Stimulated activated naive CD4-positive, alpha-beta T cell (primary cell): ENCODE data around the gene CACNB4.
A peak's percentile ranks its signal among the peaks of the same experiment; 100 is the strongest.
"Not testable (repeated sequence)": the region's sequence is repeated elsewhere in the genome, so short reads cannot be mapped to it uniquely, and the experiment has no call there.

Experiments used
- DNase-seq, 6 experiments: peaks; one replicate each; lab custom pipeline; 2025; lab: John Stamatoyannopoulos, UW

CACNB4 gene

GRCh38 chr2:151823651-151824050 lies 275.2 kb downstream of the CACNB4 start:
- DNase-seq = no peak

- DNase-seq = no peak
These were observed 278.9 kb downstream of the CACNB4 start for GRCh38 chr2:151819920-151820319.

GRCh38 chr2:151817929-151818328 lies 280.9 kb downstream of the CACNB4 start:
- no peak for DNase-seq

GRCh38 chr2:151816843-151817242 lies 282.0 kb downstream of the CACNB4 start:
- no peak for DNase-seq

GRCh38 chr2:151815821-151816489 lies 282.9 kb downstream of the CACNB4 start:
- DNase-seq = no peak

GRCh38 chr2:151810489-151810888 lies 288.4 kb downstream of the CACNB4 start:
- DNase-seq = no peak

GRCh38 chr2:151809073-151809383 lies 289.8 kb downstream of the CACNB4 start:
- no peak for DNase-seq

- DNase-seq = peak in 3 of 6 experiments; percentile 17 to 39 (median 38)
These were observed 290.4 kb downstream of the CACNB4 start for GRCh38 chr2:151808258-151809072.

- DNase-seq = no peak
These were observed 292.9 kb downstream of the CACNB4 start for GRCh38 chr2:151805961-151806360.

- no peak for DNase-seq
These were observed 293.5 kb downstream of the CACNB4 start for GRCh38 chr2:151805343-151805742.

- no peak for DNase-seq
These were observed 295.0 kb downstream of the CACNB4 start for GRCh38 chr2:151803811-151804210.

GRCh38 chr2:151802315-151802714 lies 296.5 kb downstream of the CACNB4 start:
- no peak for DNase-seq

- no peak for DNase-seq
These were observed 299.0 kb downstream of the CACNB4 start for GRCh38 chr2:151799886-151800292.

GRCh38 chr2:151796774-151797173 lies 302.1 kb downstream of the CACNB4 start:
- no peak for DNase-seq

- DNase-seq = no peak
These were observed 303.1 kb downstream of the CACNB4 start for GRCh38 chr2:151795646-151796240.

- DNase-seq = not testable (repeated sequence)
These were observed 304.4 kb downstream of the CACNB4 start for GRCh38 chr2:151794422-151794821.

- no peak for DNase-seq
These were observed 305.7 kb downstream of the CACNB4 start for GRCh38 chr2:151793123-151793522.

GRCh38 chr2:151792589-151792988 lies 306.3 kb downstream of the CACNB4 start:
- DNase-seq = no peak

GRCh38 chr2:151791545-151791944 lies 307.3 kb downstream of the CACNB4 start:
- DNase-seq = no peak

GRCh38 chr2:151790689-151791088 lies 308.2 kb downstream of the CACNB4 start:
- no peak for DNase-seq

- no peak for DNase-seq
These were observed 309.6 kb downstream of the CACNB4 start for GRCh38 chr2:151789055-151789834.

GRCh38 chr2:151786483-151786882 lies 312.4 kb downstream of the CACNB4 start:
- no peak for DNase-seq
